HG03469 (cell line): Measurements from ENCODE around the gene DDX11.
"Not testable (repeated sequence)": the region's sequence is repeated elsewhere in the genome, so short reads cannot be mapped to it uniquely, and the experiment has no call there.

Experiments used
- ATAC-seq: cut with Tn5 transposase; IDR thresholded peaks from one replicate; pipeline ENCODE4 v1.9.1; 2021; ENCODE audit warnings: mild to moderate bottlenecking, moderate library complexity, moderate number of reproducible peaks; ENCODE audit not compliant: unreplicated experiment

DDX11 gene

GRCh38 chr12:31098363-31098762 lies 24.7 kb downstream of the DDX11 start:
- ATAC-seq, result not testable (repeated sequence)

- ATAC-seq, result not testable (repeated sequence)
These were observed 25.1 kb downstream of the DDX11 start for GRCh38 chr12:31098771-31099170.

- not testable (repeated sequence) for ATAC-seq
These were observed 25.8 kb downstream of the DDX11 start for GRCh38 chr12:31099434-31099833.

GRCh38 chr12:31100503-31101208 lies 27.0 kb downstream of the DDX11 start:
- ATAC-seq, result peak; percentile 82

GRCh38 chr12:31102125-31102524 lies 28.5 kb downstream of the DDX11 start:
- ATAC-seq, result not testable (repeated sequence)

GRCh38 chr12:31102596-31102995 lies 28.9 kb downstream of the DDX11 start:
- ATAC-seq, result not testable (repeated sequence)

- ATAC-seq, result not testable (repeated sequence)
These were observed 29.9 kb downstream of the DDX11 start for GRCh38 chr12:31103561-31103975.

- ATAC-seq, result not testable (repeated sequence)
These were observed 30.6 kb downstream of the DDX11 start for GRCh38 chr12:31104220-31104619.

- not testable (repeated sequence) for ATAC-seq
These were observed 31.1 kb downstream of the DDX11 start for GRCh38 chr12:31104773-31105172.

- no peak for ATAC-seq
These were observed 32.0 kb downstream of the DDX11 start for GRCh38 chr12:31105668-31106067.

GRCh38 chr12:31106101-31106803 lies 32.6 kb downstream of the DDX11 start:
- ATAC-seq, result no peak

GRCh38 chr12:31109773-31110172 lies 36.1 kb downstream of the DDX11 start:
- ATAC-seq, result not testable (repeated sequence)

- not testable (repeated sequence) for ATAC-seq
These were observed 36.6 kb downstream of the DDX11 start for GRCh38 chr12:31110263-31110662.

- not testable (repeated sequence) for ATAC-seq
These were observed 41.5 kb downstream of the DDX11 start for GRCh38 chr12:31115092-31115601.

- ATAC-seq, result not testable (repeated sequence)
These were observed 43.2 kb downstream of the DDX11 start for GRCh38 chr12:31116846-31117202.

GRCh38 chr12:31117203-31118011 lies 43.7 kb downstream of the DDX11 start:
- ATAC-seq, result peak; percentile 55

- ATAC-seq, result no peak
These were observed 44.9 kb downstream of the DDX11 start for GRCh38 chr12:31118347-31119191.

GRCh38 chr12:31119192-31119802 lies 45.6 kb downstream of the DDX11 start:
- no peak for ATAC-seq

GRCh38 chr12:31119803-31120211 lies 46.1 kb downstream of the DDX11 start:
- no peak for ATAC-seq
